Measurements from ENCODE around the gene FCER2. TPM values are rescaled to one million over a fixed set of nuclear protein-coding genes. Genes with fewer than 3 reads are reported as not detected.
A peak's percentile ranks its signal among the peaks of the same experiment; 100 is the strongest.
"Not testable (repeated sequence)": the region's sequence is repeated elsewhere in the genome, so short reads cannot be mapped to it uniquely, and the experiment has no call there.

FCER2 gene, protein sequence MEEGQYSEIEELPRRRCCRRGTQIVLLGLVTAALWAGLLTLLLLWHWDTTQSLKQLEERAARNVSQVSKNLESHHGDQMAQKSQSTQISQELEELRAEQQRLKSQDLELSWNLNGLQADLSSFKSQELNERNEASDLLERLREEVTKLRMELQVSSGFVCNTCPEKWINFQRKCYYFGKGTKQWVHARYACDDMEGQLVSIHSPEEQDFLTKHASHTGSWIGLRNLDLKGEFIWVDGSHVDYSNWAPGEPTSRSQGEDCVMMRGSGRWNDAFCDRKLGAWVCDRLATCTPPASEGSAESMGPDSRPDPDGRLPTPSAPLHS
- 1 to 10 TPM; 1.5 to 1.7 TPM for total RNA-seq

DNA sequence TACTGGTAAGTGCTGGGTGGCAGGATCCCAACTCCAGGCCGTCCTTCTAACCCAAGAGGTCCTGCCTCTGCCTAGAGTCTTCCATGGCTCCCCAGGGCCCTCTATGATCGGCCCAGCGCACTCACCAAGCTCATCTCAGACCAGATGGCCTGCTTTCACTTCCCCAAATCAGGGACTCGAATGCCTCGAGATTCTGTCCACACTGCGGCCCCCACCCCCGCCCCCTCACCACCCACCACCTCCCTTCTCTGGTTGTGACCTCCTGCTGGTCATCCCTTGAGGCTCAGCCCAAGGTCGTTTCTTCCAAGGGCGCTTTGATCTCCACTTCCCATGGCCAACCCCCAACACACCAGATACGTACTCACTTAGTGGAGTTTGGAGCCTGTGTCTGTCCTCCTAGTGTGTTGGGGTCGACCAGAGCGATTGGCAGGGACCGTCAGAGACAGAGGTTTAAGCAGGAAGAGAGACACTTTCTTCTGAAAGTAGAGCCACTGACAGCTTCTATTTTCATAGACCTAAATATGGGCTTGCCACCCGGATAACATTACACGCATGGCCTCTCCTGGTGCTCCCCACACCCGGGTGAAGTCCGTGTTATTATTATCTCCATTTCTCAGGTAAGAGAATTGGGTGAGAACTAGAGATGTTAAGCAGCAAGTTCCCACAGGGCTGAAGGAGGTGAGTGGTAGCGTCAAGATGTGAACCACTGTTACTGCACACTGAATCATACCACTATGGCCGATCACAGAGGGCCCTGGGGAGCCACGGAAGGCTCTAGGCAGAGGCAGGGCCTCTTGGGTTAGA, at the start of gene FCER2:
Gene FCER2 (minus strand): TSS at position 478 of the 804 bp plus-strand sequence. CDS start 2,371 bp downstream, outside the sequence.
- H3K36me3 Mint-ChIP-seq: peaks cover 2% of the 10 kb centered on the region
- peaks cover 47% of the 10 kb centered on the region for H3K4me1 Mint-ChIP-seq
- H3K4me3 Mint-ChIP-seq: no peak within 1 kb of the TSS
- H3K27ac Mint-ChIP-seq: peak within 1 kb of the TSS; percentile 0
- H3K9me3 Mint-ChIP-seq: no peaks in the 10 kb centered on the region
- DNase-seq: no peak
- peaks cover 12% of the 10 kb centered on the region for H3K27me3 Mint-ChIP-seq

DNA sequence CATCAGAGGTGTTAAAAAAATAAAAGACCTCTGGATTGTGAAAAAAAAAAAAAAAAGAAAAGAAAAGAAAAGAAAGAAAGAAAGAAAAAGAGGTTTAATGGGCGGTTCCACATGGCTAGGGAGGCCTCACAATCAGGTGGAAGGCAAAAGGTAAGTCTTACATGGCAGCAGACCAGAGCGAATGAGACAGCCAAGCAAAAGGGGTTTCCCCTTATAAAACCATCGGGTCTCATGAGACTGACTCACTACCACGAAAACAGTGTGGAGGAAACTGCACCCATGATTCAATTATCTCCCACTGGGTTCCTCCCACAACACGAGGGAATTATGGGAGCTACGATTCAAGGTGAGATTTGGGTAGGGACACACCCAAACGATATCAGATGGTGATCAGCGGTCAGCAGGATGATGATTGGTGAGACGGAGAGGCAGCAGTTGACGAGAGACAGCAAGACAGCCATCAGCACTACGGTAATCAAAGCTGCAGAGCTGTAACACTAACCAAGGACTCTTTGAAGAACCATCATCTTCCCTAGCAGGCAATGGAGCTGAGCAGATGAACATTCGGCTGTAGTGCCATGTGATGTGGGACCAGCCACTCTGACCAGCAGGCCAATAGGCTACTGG, 49.3 kb upstream of the FCER2 start:
- H3K27me3 Mint-ChIP-seq: peaks cover 6% of the 10 kb centered on the region
- H3K4me1 Mint-ChIP-seq: peaks cover 27% of the 10 kb centered on the region
- H3K27ac Mint-ChIP-seq: peak overlapping the region; percentile 70
- H3K36me3 Mint-ChIP-seq: peaks cover 29% of the 10 kb centered on the region
- peaks cover 42% of the 10 kb centered on the region for H3K9me3 Mint-ChIP-seq
- DNase-seq: peak; percentile 54
- no peak overlapping the region for H3K4me3 Mint-ChIP-seq

DNA sequence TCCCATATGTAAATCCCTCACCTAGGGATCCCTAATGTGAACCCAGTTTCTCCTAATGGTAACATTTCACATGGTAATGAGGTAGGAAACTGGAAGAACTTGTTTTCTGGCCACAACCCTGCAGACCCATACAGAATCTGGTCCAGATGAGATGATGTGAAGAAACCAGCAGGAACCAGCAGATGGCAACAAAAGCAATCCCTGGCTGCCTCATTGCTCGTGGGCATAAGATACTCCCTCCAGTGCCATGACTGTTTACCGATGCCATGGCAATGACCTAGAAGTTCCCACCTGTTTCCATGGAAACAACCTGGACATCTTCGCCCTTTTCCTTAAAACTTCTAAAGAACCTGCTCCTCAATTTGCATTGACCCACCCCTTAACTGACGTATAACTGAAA, 46.8 kb upstream of the FCER2 start:
- H3K36me3 Mint-ChIP-seq: peaks cover 17% of the 10 kb centered on the region
- DNase-seq: no peak
- H3K9me3 Mint-ChIP-seq: peaks cover 24% of the 10 kb centered on the region
- peaks cover 23% of the 10 kb centered on the region for H3K4me1 Mint-ChIP-seq
- peaks cover 14% of the 10 kb centered on the region for H3K27me3 Mint-ChIP-seq
- no peak overlapping the region for H3K27ac Mint-ChIP-seq
- no peak overlapping the region for H3K4me3 Mint-ChIP-seq

DNA sequence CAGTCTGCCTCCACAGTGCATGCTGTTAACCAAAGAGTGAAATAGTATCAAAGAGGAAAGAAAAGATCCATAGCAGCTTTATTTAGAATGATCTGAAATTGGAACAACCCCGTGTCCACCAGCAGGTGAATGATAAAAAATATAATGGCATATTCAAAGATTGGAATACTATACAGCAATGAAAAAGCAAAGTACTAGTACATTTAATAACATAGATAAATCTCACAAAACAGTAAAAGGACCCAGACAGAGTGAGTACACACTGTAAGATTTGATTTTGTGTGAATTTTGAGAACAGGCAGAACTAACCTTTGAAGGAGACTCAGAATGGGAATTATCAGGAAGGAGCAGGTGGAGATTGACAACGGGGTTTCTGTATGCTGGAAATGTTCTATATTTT, 46.2 kb upstream of the FCER2 start:
- Mint-ChIP-seq H3K4me1 (peaks cover 26% of the 10 kb centered on the region), H3K9me3 (peaks cover 19% of the 10 kb centered on the region), H3K36me3 (peaks cover 12% of the 10 kb centered on the region), H3K27me3 (peaks cover 14% of the 10 kb centered on the region), H3K4me3 (no peak overlapping the region), H3K27ac (no peak overlapping the region)
- no peak for DNase-seq

DNA sequence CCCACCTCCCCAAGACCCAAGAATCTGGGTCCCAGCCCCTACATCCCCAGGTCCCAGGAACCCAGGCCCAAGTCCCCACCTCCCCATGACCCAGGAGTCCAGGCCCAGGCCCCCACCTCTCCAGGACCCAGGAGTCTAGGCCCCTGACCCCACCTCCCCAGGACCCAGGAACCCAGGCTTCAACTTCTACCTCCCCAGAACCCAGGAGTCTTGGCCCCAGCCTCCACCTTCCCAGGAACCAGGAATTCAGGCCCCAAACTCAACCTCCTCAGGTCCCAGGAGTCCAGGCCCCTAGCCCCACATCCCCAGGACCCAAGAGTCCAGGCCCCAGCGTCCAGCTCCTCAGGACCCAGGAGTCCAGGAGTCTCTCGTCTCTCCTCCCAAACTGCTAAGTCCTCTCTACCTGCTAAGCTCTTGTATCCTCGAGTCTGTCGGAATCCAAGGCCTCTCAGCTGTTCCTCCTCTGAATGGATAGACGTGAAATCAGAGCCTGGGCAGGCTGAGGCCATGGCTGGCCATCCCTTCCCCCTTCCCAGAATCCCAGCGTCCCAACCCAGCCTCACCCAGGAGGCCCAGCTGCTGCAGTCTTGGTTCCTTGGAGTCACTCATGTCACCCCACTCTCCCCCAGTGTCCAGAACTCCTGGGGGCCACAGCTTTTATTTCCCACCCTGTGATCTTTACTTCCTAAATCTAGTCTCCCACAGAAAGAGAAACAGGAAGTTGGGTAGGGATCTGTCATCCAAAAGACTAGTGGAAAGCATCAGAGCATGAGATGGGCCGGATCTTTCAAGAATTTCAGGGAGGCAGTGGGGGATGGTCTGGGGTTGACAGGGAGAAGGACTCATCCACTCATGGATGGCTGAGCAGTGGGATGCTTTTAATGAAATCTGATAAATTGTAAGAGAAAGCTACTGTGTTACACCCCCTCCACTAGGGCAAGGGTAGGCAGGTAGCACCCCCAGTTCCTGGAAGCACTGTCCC, 45.3 kb upstream of the FCER2 start, which contains the start of gene CD209:
Gene CD209 (minus strand): TSS at position 632 of the 982 bp plus-strand sequence. CDS start 23 bp downstream, at position 609.
- no peak for DNase-seq
- Mint-ChIP-seq H3K36me3 (peaks cover 10% of the 10 kb centered on the region), H3K4me3 (no peak within 1 kb of the TSS), H3K9me3 (peaks cover 13% of the 10 kb centered on the region), H3K27ac (no peak within 1 kb of the TSS), H3K4me1 (peaks cover 25% of the 10 kb centered on the region), H3K27me3 (peaks cover 14% of the 10 kb centered on the region)

DNA sequence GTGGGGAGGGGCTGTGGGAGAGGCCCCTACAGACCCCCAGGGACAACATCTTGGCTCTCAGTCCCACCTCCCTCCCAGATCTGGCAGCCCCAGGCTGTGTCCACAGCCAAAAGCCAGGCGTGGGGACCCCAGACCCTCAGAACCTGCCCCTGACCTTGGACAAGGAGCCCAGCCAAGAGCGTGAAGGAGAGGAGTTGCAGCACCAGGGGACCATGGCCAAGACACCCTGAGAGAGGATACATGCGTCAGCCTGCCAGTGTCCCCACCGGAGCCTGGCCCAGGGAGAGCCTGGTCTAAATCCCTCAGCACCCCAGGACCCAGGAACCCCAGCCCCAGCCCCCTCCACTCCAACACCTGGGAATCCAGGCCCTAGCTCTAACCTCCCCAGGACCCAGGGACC, 44.4 kb upstream of the FCER2 start:
- DNase-seq, H3K27ac Mint-ChIP-seq, H3K4me3 Mint-ChIP-seq: not testable (repeated sequence)
- Mint-ChIP-seq H3K36me3 (peaks cover 11% of the 10 kb centered on the region), H3K27me3 (peaks cover 18% of the 10 kb centered on the region), H3K4me1 (peaks cover 23% of the 10 kb centered on the region), H3K9me3 (peaks cover 12% of the 10 kb centered on the region)

DNA sequence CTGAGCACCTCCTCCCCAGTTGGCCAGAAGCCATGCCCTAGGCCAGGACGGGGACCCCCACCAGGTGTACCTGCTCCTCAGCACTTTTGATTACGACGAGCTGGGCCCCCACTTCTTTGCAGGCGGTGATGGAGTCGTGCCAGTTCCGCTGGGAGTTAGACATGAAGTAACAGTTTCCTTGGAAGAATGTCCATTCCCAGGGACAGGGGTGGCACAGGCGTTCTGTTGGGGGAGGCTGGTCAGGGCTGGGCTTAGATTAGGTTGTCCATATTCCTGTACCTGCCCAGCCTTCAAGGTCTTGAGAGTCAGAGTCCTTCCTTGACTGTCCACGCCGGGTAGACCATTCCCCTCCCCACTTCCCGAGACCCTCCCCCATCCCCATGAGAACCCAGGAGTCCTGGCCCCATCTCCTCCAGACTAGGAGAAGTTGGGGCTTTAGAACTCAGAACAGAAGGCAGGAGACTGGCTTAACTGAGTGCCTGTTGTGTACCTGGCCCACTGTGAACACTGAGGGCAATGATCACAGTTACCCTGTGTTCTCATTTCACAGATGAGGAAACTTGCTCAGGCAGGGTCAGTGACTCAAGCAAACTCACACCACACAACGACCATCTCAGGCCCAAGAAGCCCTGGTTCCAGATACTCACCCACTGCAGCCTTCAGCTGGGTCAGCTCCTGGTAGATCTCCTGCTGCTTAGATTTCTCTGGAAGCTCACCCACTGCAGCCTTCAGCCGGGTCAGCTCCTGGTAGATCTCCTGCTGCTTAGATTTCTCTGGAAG, 43.1 kb upstream of the FCER2 start:
- peaks cover 29% of the 10 kb centered on the region for H3K27me3 Mint-ChIP-seq
- no peak overlapping the region for H3K4me3 Mint-ChIP-seq
- H3K36me3 Mint-ChIP-seq: peaks cover 5% of the 10 kb centered on the region
- no peak for DNase-seq
- H3K27ac Mint-ChIP-seq: no peak overlapping the region
- H3K4me1 Mint-ChIP-seq: peaks cover 13% of the 10 kb centered on the region
- peaks cover 5% of the 10 kb centered on the region for H3K9me3 Mint-ChIP-seq

DNA sequence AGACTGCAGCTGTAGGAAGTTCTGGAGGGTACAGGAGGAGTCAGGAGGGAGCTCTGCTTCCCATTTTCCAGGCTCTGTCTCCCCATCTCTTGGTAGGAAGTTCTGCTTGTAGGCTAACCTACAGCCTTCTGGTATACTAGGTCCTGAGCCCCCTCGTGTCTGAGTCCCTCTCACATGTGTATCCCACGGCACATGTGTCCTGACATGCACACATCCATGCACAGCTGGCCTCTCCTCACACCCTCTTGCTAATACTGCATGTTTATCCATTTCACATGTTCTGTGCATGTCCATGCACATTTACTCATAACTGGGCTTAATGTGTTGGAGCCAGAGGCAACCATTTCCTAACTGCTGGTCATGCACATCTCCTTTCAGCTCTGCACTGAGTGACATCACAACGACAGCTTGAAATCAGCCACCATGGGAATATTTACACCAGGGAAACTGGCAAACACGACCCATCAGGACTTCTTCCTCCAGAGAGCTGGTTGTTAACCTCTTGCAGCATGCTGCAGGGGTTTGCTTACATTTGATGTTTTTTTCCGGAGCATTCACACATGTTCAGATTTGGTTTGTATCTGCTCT, 42.4 kb upstream of the FCER2 start:
- no peak for DNase-seq
- peaks cover 14% of the 10 kb centered on the region for H3K4me1 Mint-ChIP-seq
- no peak overlapping the region for H3K27ac Mint-ChIP-seq
- peaks cover 5% of the 10 kb centered on the region for H3K36me3 Mint-ChIP-seq
- no peak overlapping the region for H3K4me3 Mint-ChIP-seq
- peaks cover 33% of the 10 kb centered on the region for H3K27me3 Mint-ChIP-seq
- H3K9me3 Mint-ChIP-seq: peaks cover 5% of the 10 kb centered on the region

DNA sequence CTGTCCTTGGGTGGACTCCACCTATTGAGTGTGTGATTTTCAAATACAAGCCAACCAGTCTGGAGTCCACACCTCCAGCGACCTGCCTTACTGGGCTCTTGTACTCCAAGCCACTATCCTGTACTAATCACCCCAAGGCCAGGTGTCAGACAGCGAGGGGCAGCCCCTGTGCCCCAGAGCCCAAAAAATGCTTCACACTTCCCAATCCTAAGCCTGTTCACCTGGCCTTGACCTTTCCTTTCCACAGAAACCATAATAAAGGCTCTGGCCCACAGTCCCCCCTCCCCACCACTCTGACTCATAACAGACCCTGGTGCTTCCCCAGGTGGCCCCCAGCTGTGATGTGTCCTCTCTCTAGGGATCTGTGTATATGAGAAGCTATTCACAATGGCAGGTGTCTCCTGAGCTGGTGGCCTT, 41.5 kb upstream of the FCER2 start:
- peaks cover 16% of the 10 kb centered on the region for H3K4me1 Mint-ChIP-seq
- peaks cover 33% of the 10 kb centered on the region for H3K27me3 Mint-ChIP-seq
- peaks cover 5% of the 10 kb centered on the region for H3K36me3 Mint-ChIP-seq
- no peak overlapping the region for H3K27ac Mint-ChIP-seq
- peaks cover 5% of the 10 kb centered on the region for H3K9me3 Mint-ChIP-seq
- H3K4me3 Mint-ChIP-seq: no peak overlapping the region
- peak; percentile 43 for DNase-seq

DNA sequence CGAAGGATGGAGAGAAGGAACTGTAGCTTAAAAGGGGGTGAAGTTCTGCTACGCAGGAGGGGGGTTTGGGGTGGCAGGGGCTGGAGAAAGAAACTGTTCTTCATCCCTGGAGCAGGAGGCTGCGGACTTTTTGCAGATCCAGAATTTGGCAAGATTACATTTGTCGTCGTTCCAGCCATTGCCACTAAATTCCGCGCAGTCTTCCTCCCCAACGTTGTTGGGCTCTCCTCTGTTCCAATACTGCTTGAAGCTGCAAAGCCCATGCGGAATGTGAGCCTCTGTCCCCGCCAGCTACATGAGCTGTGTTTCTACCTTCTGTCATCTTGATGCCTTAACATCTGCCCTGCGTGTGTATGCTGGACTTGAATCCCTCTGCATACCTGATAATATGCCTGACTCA, 41.1 kb upstream of the FCER2 start:
- Mint-ChIP-seq H3K9me3 (peaks cover 1% of the 10 kb centered on the region), H3K27me3 (peaks cover 32% of the 10 kb centered on the region), H3K27ac (no peak overlapping the region), H3K4me3 (no peak overlapping the region), H3K36me3 (peaks cover 4% of the 10 kb centered on the region), H3K4me1 (peaks cover 17% of the 10 kb centered on the region)
- DNase-seq: no peak

DNA sequence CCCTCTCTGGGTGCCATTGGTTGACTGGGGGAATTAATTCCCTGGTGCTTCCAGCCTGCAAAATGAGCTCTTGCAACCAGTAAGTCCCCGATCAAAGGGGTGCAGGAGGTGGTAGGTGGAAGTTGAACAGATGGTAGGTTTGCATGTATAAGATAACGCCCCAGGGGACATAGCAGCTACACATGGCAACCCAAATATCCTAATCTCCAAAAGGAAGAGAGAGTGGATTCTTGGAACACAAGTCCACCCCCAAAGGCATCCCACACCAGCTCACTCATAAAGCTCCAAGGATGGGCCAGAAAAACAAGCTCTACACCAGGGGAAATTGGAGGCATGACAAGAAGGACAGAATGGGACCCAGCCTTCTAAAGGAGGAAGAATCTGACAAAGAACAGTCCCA, 40.6 kb upstream of the FCER2 start:
- Mint-ChIP-seq H3K27ac (no peak overlapping the region), H3K4me1 (peaks cover 20% of the 10 kb centered on the region), H3K36me3 (peaks cover 3% of the 10 kb centered on the region), H3K4me3 (no peak overlapping the region), H3K27me3 (peaks cover 29% of the 10 kb centered on the region), H3K9me3 (no peaks in the 10 kb centered on the region)
- DNase-seq: no peak

DNA sequence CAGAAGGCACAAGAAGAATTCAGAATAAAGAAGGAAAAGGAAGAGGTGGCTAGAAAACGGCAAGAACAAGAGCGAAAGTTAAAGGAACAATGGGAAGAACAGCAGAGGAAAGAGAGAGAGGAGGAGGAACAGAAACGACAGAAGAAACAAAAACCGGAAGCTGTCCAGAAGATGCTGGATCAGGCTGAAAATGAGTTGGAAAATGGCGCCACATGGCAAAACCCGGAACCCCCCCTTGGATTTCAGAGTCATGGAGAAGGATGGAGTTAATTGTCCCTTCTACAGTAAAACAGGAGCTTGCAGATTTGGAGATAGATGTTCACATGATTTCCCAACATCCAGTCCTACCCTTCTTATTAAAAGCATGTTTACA, 38.7 kb upstream of the FCER2 start:
- no peak overlapping the region for H3K4me3 Mint-ChIP-seq
- no peaks in the 10 kb centered on the region for H3K9me3 Mint-ChIP-seq
- peaks cover 21% of the 10 kb centered on the region for H3K4me1 Mint-ChIP-seq
- H3K27ac Mint-ChIP-seq: no peak overlapping the region
- H3K27me3 Mint-ChIP-seq: peaks cover 23% of the 10 kb centered on the region
- H3K36me3 Mint-ChIP-seq: peaks cover 3% of the 10 kb centered on the region
- no peak for DNase-seq

DNA sequence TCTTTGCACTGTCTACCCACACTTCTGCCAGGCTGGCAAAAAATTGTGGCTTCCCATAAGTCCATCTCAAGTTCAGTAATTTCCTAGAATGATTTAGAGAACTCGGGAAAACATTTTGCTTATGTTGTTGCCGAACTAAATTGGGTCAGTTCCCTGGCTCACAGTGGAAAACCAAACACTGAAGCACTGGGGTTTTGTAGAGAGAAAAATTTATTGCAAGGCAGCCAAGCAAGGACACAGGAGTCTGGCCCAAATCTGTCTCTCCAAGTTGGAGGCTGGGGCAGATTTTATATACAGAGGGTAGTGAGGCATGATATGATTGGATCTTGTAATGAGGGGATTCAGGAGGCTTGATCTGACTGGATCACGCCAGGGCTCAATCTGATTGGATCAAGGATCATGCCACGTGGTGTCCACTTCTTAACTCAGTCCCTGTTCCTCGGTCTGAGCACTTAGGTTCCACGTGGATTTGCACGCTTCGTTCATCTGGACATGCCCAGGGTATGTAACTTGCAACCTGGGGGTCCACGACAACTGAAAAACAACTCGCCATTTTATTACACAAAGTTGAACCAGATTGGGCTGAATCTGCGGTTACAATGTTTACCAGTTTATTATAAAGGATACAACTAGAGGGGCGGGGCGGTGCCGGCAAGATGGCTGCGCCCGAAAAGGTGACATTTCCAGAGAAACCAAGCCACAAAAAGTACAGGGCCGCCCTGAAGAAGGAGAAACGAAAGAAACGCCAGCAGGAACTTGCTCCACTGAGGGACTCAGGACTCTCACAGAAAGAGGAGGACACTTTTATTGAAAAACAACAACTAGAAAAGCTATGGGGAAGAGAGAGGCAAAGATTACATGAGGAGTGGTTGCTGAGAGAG, 38.1 kb upstream of the FCER2 start:
- no peaks in the 10 kb centered on the region for H3K9me3 Mint-ChIP-seq
- H3K4me1 Mint-ChIP-seq: peaks cover 21% of the 10 kb centered on the region
- no peak overlapping the region for H3K27ac Mint-ChIP-seq
- H3K4me3 Mint-ChIP-seq: no peak overlapping the region
- H3K36me3 Mint-ChIP-seq: peaks cover 3% of the 10 kb centered on the region
- peaks cover 23% of the 10 kb centered on the region for H3K27me3 Mint-ChIP-seq
- no peak for DNase-seq

Measured in activated naive CD8-positive, alpha-beta T cell treated with anti-CD3 and anti-CD28 coated beads for 36 hours (primary cell).